Left lung (tissue), 10 donors: ENCODE data around the gene USP44. TPM values are rescaled to one million over a fixed set of nuclear protein-coding genes. Genes with fewer than 3 reads are reported as not detected.

ENCODE experiments used
- ATAC-seq: fragments of 200-7000 bp; cut with Tn5 transposase; one replicate; pipeline ENCODE4 v1.9.1; 2020; ENCODE audit warnings: moderate library complexity
- DNase-seq, 4 donors: peaks; one replicate each; pipeline ENCODE4 v3.0.0-alpha.2; 2013 to 2020
- H3K27ac ChIP-seq, 2 donors: fragments of 200-600 bp; sonication (generic) in 1 of 2; one replicate each; pipeline versions ENCODE4 v1.5.0 to v1.8.0; 2020 to 2021
- H3K27me3 ChIP-seq, 2 donors: fragments of 200-600 bp; sonication (generic) in 1 of 2; one replicate each; pipeline versions ENCODE4 v1.5.0 to v1.8.0; 2020 to 2021
- H3K36me3 ChIP-seq, 2 donors: fragments of 200-600 bp; sonication (generic) in 1 of 2; one replicate each; pipeline versions ENCODE4 v1.5.0 to v1.8.0; 2020 to 2021
- H3K4me1 ChIP-seq, 2 donors: fragments of 200-600 bp; one replicate each; pipeline ENCODE4 v1.8.0; 2021
- H3K4me3 ChIP-seq, 2 donors: fragments of 200-600 bp; sonication (generic) in 1 of 2; one replicate each; pipeline versions ENCODE4 v1.5.0 to v1.8.0; 2020 to 2021; ENCODE audit warnings: mild to moderate bottlenecking in 1 of 2
- H3K9me3 ChIP-seq, 2 donors: fragments of 200-600 bp; sonication (generic) in 1 of 2; one replicate each; pipeline versions ENCODE4 v1.5.0 to v1.8.0; 2020 to 2021
- intact Hi-C, 2 donors: fragments of 100-400 bp; cut with DNase I; formaldehyde crosslinking; loops; one replicate each; pipeline versions ENCODE4 v1.11.2 to v1.14.2; 2022
- polyA plus RNA-seq, 6 donors: library from polyadenylated mRNA; unstranded; fragments of 120-200 nt; gene quantifications; one replicate each; pipeline ENCODE4 v1.2.1, GENCODE V29; 2013; ENCODE audit not compliant: insufficient read length in 6 of 6
- total RNA-seq, 2 donors: library from RNA; stranded (reverse); fragmentation: NEBNext Ultra II Directional; extraction: Animal tissue kit (Norgen Biotek cat#: 25700); gene quantifications; one replicate each; pipeline ENCODE4 v1.2.1, GENCODE V29; 2021
- TF ChIP-seq, protein P1 (sequence below), 2 donors: fragments of 200-600 bp; sonication (generic) in 1 of 2; IDR thresholded peaks; one replicate each; pipeline versions ENCODE4 v1.5.0 to v1.8.0; 2021; ENCODE audit warnings: antibody characterized with exemption in 2 of 2
- donor health status: DM: no; HTN: yes; CAD: no.
- donor health status: DM: no; HTN: no; CAD: no.

USP44 gene
- total and polyA plus RNA-seq, 8 donors: 3.4 to 13.4 (median 4.0) TPM

DNA sequence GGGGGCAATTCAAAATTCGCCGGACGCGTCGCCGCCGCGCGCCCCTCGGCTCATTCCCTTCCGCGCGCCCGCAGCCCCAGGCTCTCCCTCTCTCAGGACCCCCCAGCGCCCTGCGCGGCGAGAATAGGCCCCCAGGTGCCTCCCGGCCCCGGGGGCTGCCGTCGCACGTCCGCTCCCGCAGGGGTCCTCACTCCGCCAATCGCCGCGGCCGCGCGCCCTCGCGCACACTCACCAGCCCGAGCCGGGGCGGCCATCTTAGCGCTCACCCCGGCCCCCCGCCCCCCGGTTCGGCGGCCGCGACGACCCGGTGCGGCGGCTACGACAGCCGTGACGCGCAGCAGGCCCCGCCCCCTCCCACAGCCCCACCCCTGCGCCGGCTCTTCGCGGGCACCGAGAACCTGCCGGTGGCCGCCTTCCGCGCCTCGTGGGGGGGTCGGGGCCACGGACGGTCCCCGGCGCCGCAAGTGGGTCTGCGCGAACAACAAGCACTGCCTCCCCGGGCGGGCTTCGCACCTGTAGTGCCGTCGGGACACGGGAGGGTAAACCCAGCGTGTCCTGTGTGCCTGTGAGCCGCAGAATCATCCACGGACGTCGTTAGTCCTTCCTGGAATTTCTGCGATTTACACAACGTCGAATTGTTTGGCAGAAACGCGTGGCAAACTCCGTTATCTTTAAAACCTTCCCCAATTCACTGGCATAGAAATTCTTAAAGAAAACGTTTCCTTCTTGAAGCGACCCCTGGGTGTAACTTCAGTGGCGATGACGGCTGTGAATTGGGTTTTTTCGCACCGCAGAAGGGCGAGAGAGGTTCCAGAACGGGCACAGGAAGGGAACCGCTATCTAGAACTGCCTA, 2.5 kb downstream of the USP44 start:
- H3K36me3 ChIP-seq: no peaks in the 10 kb centered on the region
- H3K27me3 ChIP-seq: peaks cover 21 to 61% of the 10 kb centered on the region in 2 donors
- ATAC-seq: peak; percentile 91
- peak overlapping the region; percentile 84 to 86 for H3K27ac ChIP-seq
- peak; percentile 36 to 87 (median 55) for DNase-seq
- TF ChIP-seq, protein P1, sequence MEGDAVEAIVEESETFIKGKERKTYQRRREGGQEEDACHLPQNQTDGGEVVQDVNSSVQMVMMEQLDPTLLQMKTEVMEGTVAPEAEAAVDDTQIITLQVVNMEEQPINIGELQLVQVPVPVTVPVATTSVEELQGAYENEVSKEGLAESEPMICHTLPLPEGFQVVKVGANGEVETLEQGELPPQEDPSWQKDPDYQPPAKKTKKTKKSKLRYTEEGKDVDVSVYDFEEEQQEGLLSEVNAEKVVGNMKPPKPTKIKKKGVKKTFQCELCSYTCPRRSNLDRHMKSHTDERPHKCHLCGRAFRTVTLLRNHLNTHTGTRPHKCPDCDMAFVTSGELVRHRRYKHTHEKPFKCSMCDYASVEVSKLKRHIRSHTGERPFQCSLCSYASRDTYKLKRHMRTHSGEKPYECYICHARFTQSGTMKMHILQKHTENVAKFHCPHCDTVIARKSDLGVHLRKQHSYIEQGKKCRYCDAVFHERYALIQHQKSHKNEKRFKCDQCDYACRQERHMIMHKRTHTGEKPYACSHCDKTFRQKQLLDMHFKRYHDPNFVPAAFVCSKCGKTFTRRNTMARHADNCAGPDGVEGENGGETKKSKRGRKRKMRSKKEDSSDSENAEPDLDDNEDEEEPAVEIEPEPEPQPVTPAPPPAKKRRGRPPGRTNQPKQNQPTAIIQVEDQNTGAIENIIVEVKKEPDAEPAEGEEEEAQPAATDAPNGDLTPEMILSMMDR (IDR thresholded peaks at IDR 0.05): no peak
- peaks cover 0 to 9% of the 10 kb centered on the region in 2 donors for H3K4me1 ChIP-seq
- peak overlapping the region; percentile 54 to 64 for H3K4me3 ChIP-seq
- H3K9me3 ChIP-seq: peaks cover 0 to 8% of the 10 kb centered on the region in 2 donors
- intact Hi-C loops: no loop called here

- H3K36me3 ChIP-seq: no peaks in the 10 kb centered on the region
- intact Hi-C loops: no loop called here
- H3K27me3 ChIP-seq: peaks cover 21 to 61% of the 10 kb centered on the region in 2 donors
- DNase-seq: peak in 3 of 4 donors; percentile 24 to 82 (median 38)
- H3K4me3 ChIP-seq: peak overlapping the region; percentile 54 to 64
- peak; percentile 57 for ATAC-seq
- TF ChIP-seq, protein P1 (IDR thresholded peaks at IDR 0.05): no peak
- peaks cover 0 to 8% of the 10 kb centered on the region in 2 donors for H3K9me3 ChIP-seq
- H3K27ac ChIP-seq: peak overlapping the region; percentile 84 to 86
- H3K4me1 ChIP-seq: peaks cover 0 to 9% of the 10 kb centered on the region in 2 donors
Measured at GRCh38 chr12:95548056-95548538, 3.2 kb downstream of the USP44 start.

GRCh38 chr12:95547522-95548055, 3.7 kb downstream of the USP44 start:
- Histone ChIP-seq H3K36me3 (no peaks in the 10 kb centered on the region), H3K4me1 (peaks cover 0 to 9% of the 10 kb centered on the region in 2 donors), H3K4me3 (peak overlapping the region; percentile 54 to 64), H3K9me3 (peaks cover 0 to 8% of the 10 kb centered on the region in 2 donors), H3K27ac (peak overlapping the region; percentile 84 to 86), H3K27me3 (peaks cover 21 to 61% of the 10 kb centered on the region in 2 donors)
- intact Hi-C loops: no loop called here
- TF ChIP-seq, protein P1 (IDR thresholded peaks at IDR 0.05): no peak
- peak; percentile 55 for ATAC-seq
- DNase-seq: peak in 2 of 4 donors; percentile 16 to 21

GRCh38 chr12:95546491-95546813, 4.8 kb downstream of the USP44 start:
- H3K36me3 ChIP-seq: no peaks in the 10 kb centered on the region
- TF ChIP-seq, protein P1 (IDR thresholded peaks at IDR 0.05): no peak
- ATAC-seq: no peak
- peaks cover 0 to 8% of the 10 kb centered on the region in 2 donors for H3K9me3 ChIP-seq
- H3K4me3 ChIP-seq: no peak overlapping the region
- intact Hi-C loops: no loop called here
- H3K4me1 ChIP-seq: peaks cover 0 to 9% of the 10 kb centered on the region in 2 donors
- no peak for DNase-seq
- peak overlapping the region in 1 of 2 donors; percentile 27 for H3K27ac ChIP-seq
- peaks cover 21 to 60% of the 10 kb centered on the region in 2 donors for H3K27me3 ChIP-seq
